Stimulated activated CD8-positive, alpha-beta memory T cell treated with anti-CD3 and anti-CD28 coated beads, Interleukin-7, amount 100 ng/mL, for 48 hours (primary cell): ENCODE data around the gene TMCO5A.
"Not testable (repeated sequence)": the region's sequence is repeated elsewhere in the genome, so short reads cannot be mapped to it uniquely, and the experiment has no call there.

Experiments
- DNase-seq, 2 donors: peaks; one replicate each; pipeline ENCODE4 v3.0.0-alpha.2; 2020; ENCODE audit warnings: low read depth in 1 of 2; ENCODE audit errors: extremely low read depth in 1 of 2

Gene TMCO5A

DNA sequence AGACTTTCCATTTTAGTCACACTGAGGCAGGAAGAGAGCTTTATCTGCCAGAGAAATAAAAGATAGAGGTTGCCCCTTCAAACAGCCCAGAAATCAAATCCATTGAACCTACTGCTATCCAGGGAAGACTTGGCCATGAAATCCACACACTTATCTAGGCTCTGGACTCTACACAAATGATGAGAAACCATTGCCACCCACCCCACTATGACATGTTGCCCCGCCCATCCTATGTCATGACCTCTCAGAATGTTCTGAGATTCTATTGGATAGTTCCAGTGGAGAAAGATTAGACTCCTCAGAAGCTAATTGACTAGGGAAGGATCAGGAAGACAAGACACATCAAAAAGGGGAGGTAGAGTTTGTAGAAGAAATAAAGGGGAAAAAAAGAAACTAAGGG, at the start of gene TMCO5A:
Gene TMCO5A (plus strand): TSS at position 301 of the 400 bp plus-strand sequence. CDS start 1,684 bp downstream, outside the sequence.
- DNase-seq = no peak

DNA sequence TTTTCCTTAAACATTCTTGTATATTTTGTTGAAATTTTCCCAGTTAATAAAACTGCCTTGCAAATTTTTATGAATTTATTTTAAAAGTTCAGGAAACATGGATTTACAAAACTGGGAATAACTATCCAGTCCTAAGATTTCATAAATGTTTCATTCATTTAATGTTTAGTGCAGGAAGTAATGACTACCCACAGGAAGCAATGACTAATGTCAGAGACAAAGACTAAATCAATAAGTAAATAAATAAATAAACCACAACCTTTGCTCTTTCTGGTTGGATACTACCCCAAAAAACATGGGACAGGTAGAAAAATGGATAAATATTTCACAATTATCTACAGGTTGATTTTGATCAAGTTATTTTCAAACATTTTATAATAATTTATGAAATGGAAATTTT, 48.8 kb upstream of the TMCO5A start:
- DNase-seq = no peak

GRCh38 chr15:37888356-37888755, 46.1 kb upstream of the TMCO5A start:
- no peak for DNase-seq

DNA sequence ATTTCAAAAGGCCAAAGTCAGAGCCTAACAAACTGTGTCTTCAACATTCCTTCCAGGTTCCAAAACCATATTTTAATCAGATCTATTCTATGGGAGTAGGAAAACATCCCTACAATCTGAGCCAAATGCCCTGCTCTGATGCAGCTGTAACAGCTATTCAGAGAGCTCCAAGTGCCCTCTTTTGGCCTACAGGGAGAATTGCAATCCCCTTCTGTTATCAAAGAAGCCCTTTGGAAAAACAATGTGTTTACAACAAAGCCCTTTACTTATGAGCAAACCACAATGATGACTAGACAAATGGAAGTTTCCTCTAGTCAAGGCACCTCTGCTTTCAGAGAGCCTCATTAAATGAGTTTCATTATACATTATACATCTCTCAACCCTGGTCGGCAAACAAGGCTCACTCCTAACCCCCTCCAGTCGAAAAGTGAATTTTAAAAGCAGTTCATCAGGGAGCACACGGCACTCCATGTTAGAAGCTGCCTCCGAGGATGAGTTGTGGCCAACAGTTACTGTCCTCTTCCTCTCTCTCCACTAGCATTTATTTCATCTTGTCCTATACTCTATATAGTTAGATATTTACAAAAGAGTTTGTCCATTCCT, 42.6 kb upstream of the TMCO5A start:
- no peak for DNase-seq

DNA sequence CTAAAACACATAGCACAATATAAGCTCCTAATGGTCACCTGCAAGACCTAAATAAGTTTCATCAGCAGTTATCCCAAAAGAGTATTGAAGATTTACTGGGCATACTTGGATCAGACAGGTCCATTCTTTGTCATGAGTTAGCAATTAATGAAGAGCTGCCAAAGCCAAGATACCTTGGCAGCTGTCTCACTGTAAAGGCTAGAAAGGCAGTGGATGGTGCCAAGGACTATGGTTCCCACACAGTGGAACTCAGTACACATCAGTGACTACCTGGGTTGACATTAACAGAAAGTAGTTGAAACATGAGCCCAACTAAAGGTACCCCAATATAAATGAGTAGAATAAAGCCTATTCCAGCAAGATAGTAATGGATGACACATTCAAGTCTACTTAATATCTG, 41.1 kb upstream of the TMCO5A start:
- no peak for DNase-seq

- no peak for DNase-seq
Measured at GRCh38 chr15:37898362-37898761, 36.1 kb upstream of the TMCO5A start.

DNA sequence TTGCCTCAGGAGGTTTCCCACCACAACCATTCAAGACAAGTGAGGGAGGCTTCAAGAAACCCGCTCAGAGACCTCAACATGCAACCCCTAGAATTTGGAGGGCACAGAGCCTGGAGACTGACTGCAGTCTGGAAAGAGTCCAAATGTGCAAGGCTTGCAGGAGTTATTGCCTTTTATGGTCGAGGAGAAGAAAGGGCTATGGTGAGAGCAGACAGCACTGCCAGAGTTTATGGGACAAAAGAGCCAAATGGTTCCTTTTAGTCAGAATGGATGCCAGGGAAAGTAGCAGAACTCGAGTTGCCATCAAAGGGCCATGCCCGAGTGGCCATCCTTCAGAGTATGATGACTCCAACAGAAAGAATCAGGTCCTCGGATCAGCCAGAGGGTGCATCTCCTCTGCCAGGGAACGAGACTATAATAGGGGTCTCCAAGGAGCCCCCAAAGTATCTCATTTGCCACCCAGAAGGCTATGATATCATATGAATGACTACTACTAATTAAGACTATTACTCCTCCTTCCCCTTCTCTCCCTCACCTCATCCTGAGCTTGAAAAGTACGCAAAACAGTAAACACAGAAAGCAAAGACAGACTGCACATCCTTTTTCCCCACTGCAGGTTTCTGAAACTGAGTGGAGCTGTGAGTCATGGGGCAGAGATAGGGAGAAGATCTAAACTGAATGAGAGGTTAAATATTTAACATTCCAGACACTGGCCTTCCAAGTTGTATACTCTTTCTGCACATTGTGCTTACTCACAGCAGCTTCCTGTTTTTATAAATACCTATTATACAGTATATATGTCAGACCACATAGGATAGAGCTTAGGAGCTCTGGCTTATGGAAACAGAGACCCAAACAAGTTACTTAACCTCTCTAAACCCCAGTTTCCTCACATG, 33.9 kb upstream of the TMCO5A start:
- DNase-seq = no peak

GRCh38 chr15:37902126-37902525, 32.3 kb upstream of the TMCO5A start:
- DNase-seq = no peak

DNA sequence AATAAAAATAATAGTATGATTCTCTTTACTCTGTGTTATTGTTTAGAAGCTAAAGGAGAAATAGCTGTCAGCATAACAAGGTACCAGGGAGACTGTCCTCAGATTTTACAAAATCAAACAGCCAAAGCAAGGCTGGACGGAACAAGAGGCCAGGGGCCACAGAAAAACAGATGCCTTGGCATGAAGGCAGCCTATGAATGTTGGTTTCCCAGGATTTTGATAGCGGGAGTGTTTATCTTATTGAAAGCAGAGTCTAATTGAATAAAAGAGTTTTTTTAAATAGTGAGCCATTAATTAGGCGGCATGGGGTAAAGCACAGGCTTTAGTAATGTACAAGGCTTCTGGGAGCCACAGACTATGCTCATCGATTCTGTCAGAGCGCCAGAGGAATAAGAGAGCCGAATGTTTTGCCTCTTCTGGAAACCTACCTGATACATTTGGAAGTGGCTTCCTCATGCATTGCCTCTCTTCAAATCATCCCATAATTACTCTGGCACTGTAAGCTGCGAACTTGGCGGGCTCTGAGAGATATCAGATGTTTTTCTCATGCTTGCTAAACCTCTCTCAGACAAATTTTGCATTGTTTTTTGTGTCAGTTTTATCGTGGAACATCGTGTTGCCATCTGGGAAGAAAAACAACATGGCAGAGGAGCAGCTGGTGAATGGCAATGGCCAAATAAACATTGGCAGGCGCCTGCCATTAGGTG, 30.4 kb upstream of the TMCO5A start:
- DNase-seq = no peak

- no peak for DNase-seq
Measured at GRCh38 chr15:37907136-37907535, 27.3 kb upstream of the TMCO5A start.

GRCh38 chr15:37921527-37922385, 12.7 kb upstream of the TMCO5A start:
- no peak for DNase-seq

DNA sequence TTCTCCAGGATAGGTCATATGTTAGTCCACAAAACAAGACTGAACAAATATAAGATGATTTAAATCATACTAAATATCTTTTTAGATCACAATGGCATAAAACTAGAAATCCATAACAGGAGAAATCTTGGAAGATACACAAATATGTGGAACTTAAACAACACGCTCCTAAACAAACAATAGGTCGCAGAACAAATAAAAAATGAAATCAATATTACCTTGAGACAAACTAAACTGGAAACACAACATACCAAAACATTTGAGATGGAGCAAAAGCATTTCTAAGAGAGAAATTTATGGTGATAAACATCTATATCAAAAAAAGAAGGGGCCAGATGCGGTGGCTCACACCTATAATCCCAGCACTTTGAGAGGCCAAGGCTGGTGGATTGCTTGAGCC, 8.3 kb upstream of the TMCO5A start:
- no peak for DNase-seq

GRCh38 chr15:37929238-37929637, 5.2 kb upstream of the TMCO5A start:
- no peak for DNase-seq

- DNase-seq = no peak
Measured at GRCh38 chr15:37931321-37931720, 3.1 kb upstream of the TMCO5A start.

DNA sequence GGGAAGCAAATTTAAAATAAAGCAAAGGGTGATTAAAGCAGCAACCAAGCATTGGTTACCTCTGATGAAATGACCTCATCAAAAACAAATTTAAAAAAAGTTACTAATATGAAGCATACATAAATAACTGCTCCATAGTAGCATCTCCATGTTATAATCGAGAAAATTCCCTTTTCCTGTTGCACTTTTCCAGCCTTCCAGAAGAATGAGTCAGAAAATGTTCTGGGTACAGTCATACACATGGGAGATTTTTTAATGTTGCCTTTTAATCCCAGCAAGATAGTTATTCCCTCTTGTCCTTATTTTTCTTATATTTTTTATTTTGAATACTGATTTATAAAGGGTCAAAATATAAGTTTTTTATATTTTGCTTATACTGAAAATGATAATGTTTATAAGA, 2.6 kb upstream of the TMCO5A start:
- no peak for DNase-seq

DNA sequence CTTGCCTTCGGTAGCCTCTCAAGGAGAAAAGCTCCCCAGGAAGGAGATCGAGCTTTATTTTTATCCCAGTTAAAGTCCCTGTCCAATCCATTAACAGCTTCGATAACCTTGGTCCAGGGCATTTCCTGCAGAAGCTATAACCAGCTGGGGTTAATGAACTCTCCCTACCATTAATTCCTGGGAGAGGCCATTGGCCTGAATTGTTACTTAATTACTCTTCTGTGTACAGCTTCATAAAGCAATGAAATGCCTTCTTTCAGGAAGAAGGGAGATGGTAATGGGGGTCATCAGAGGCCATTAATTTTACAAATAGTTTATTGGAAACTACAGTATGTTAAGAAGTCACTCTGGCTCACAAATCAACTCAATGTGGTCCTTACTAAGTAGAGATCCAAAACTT, 1.9 kb upstream of the TMCO5A start:
- DNase-seq = no peak

GRCh38 chr15:37933666-37934065, 774 bp upstream of the TMCO5A start:
- no peak for DNase-seq

- no peak for DNase-seq
Measured at GRCh38 chr15:37940876-37941275, 6.4 kb downstream of the TMCO5A start.

- DNase-seq = no peak
Measured at GRCh38 chr15:37941779-37942178, 7.3 kb downstream of the TMCO5A start.

- DNase-seq = no peak
Measured at GRCh38 chr15:37951999-37952398, 17.6 kb downstream of the TMCO5A start.

GRCh38 chr15:37960742-37961141, 26.3 kb downstream of the TMCO5A start:
- not testable (repeated sequence) for DNase-seq
